Middle frontal gyrus (tissue), 1 donor: ENCODE results near the gene CALML3.
"Not testable (repeated sequence)": the region's sequence is repeated elsewhere in the genome, so short reads cannot be mapped to it uniquely, and the experiment has no call there.

Experiments
- DNase-seq: peaks from one replicate; pipeline ENCODE4 v3.0.0-alpha.2; 2015; ENCODE audit warnings: low spot score; ENCODE audit errors: extremely low spot score

CALML3 gene

GRCh38 chr10:5524641-5525560 is at the start of gene CALML3:
CALML3 (plus strand) TSS chr10:5524961; CDS start chr10:5525086, 125 bp downstream.
- DNase-seq = no peak

GRCh38 chr10:5475088-5475487 is 49.7 kb upstream of the CALML3 start:
- not testable (repeated sequence) for DNase-seq

- DNase-seq = not testable (repeated sequence)
Measured at GRCh38 chr10:5475974-5476807, 48.6 kb upstream of the CALML3 start.

- DNase-seq = no peak
Measured at GRCh38 chr10:5476918-5477525, 47.7 kb upstream of the CALML3 start.

GRCh38 chr10:5477948-5478693 is 46.6 kb upstream of the CALML3 start:
- no peak for DNase-seq

- DNase-seq = no peak
Measured at GRCh38 chr10:5478694-5479305, 46.0 kb upstream of the CALML3 start.

- no peak for DNase-seq
Measured at GRCh38 chr10:5479481-5480161, 45.1 kb upstream of the CALML3 start.

- no peak for DNase-seq
Measured at GRCh38 chr10:5480162-5480941, 44.4 kb upstream of the CALML3 start.

- no peak for DNase-seq
Measured at GRCh38 chr10:5481121-5481520, 43.6 kb upstream of the CALML3 start.

GRCh38 chr10:5482016-5482415 is 42.7 kb upstream of the CALML3 start:
- no peak for DNase-seq

- DNase-seq = no peak
Measured at GRCh38 chr10:5484205-5484604, 40.6 kb upstream of the CALML3 start.

- DNase-seq = no peak
Measured at GRCh38 chr10:5485290-5485689, 39.5 kb upstream of the CALML3 start.

GRCh38 chr10:5485948-5486852 is 38.6 kb upstream of the CALML3 start:
- DNase-seq = no peak

GRCh38 chr10:5486853-5487235 is 37.9 kb upstream of the CALML3 start:
- no peak for DNase-seq

GRCh38 chr10:5488272-5489161 is 36.2 kb upstream of the CALML3 start:
- DNase-seq = no peak

- no peak for DNase-seq
Measured at GRCh38 chr10:5490032-5490431, 34.7 kb upstream of the CALML3 start.
